OCI-LY1 (cell line): ENCODE data around the gene VHLL.

Source experiments
- H2AFZ ChIP-seq: fragments of 200-600 bp; sonication (generic), shearing (Covaris generic); 2 replicates; pipeline ENCODE4 v1.6.0; 2014; ENCODE audit warnings: antibody characterized with exemption, mild to moderate bottlenecking, low read length
- H3F3A ChIP-seq: fragments of 200-600 bp; sonication (generic), shearing (Covaris generic); 2 replicates; pipeline ENCODE4 v1.6.0; 2014; ENCODE audit warnings: mild to moderate bottlenecking, antibody characterized with exemption, low read length, moderate library complexity; ENCODE audit not compliant: insufficient read depth
- H3K27ac ChIP-seq: fragments of 200-600 bp; sonication (generic); 2 replicates; pipeline ENCODE4 v1.5.1; 2014; ENCODE audit warnings: low read length, mixed run types, mild to moderate bottlenecking, low read depth; ENCODE audit not compliant: poor library complexity, severe bottlenecking
- H3K27me3 ChIP-seq: fragments of 200-600 bp; sonication (generic); 2 replicates; pipeline ENCODE4 v1.6.0; 2014; ENCODE audit warnings: antibody characterized with exemption, mild to moderate bottlenecking, low read length, moderate library complexity; ENCODE audit not compliant: insufficient read depth
- H3K36me3 ChIP-seq: fragments of 200-600 bp; sonication (generic); 2 replicates; pipeline ENCODE4 v1.6.1; 2014; ENCODE audit warnings: mild to moderate bottlenecking, antibody characterized with exemption, low read length, moderate library complexity, mixed read lengths; ENCODE audit not compliant: insufficient read depth
- H3K4me1 ChIP-seq: fragments of 200-600 bp; sonication (generic); 2 replicates; pipeline ENCODE4 v1.5.1; 2014; ENCODE audit warnings: mild to moderate bottlenecking, low read length, moderate library complexity; ENCODE audit not compliant: insufficient read depth, severe bottlenecking
- H3K4me2 ChIP-seq: fragments of 200-600 bp; sonication (generic), shearing (Covaris generic); 2 replicates; pipeline ENCODE4 v1.6.1; 2014; ENCODE audit warnings: low read length
- H3K4me3 ChIP-seq: fragments of 200-600 bp; sonication (generic); 2 replicates; pipeline ENCODE4 v1.5.1; 2014; ENCODE audit warnings: low read length, low read depth, mild to moderate bottlenecking, mixed read lengths; ENCODE audit not compliant: poor library complexity, severe bottlenecking
- H3K79me2 ChIP-seq: fragments of 200-600 bp; shearing (Covaris generic); 2 replicates; pipeline ENCODE4 v1.6.1; 2016; ENCODE audit warnings: mixed run types, low read length, mixed read lengths; ENCODE audit not compliant: insufficient read depth
- H3K9ac ChIP-seq: fragments of 200-600 bp; sonication (generic), shearing (Covaris generic); 2 replicates; pipeline ENCODE4 v1.6.1; 2014; ENCODE audit warnings: mild to moderate bottlenecking, low read length, mixed read lengths
- H3K9me2 ChIP-seq: fragments of 200-600 bp; sonication (generic), shearing (Covaris generic); 2 replicates; pipeline ENCODE4 v1.6.1; 2014; ENCODE audit warnings: low read depth, mild to moderate bottlenecking, low read length, mixed read lengths
- H3K9me3 ChIP-seq: fragments of 200-600 bp; shearing (Covaris generic); 2 replicates; pipeline ENCODE4 v1.6.1; 2014; ENCODE audit warnings: low read length, mixed read lengths
- H4K20me1 ChIP-seq: fragments of 200-600 bp; sonication (generic), shearing (Covaris generic); 2 replicates; pipeline ENCODE4 v1.6.0; 2016; ENCODE audit warnings: mild to moderate bottlenecking, low read length; ENCODE audit not compliant: insufficient read depth
- EZH2 ChIP-seq: fragments of 200-600 bp; sonication (generic), shearing (Covaris generic); IDR thresholded peaks from 2 replicates; pipeline ENCODE4 v1.8.0; 2017; ENCODE audit warnings: borderline replicate concordance, mixed run types, mild to moderate bottlenecking, antibody characterized with exemption, low read length, moderate library complexity, mixed read lengths
- TF ChIP-seq, protein P1 (sequence below): fragments of 200-600 bp; sonication (generic), shearing (Covaris generic); IDR thresholded peaks from 2 replicates; pipeline ENCODE4 v1.5.1; 2017; ENCODE audit warnings: mild to moderate bottlenecking, antibody characterized with exemption, low read length, moderate library complexity, mixed read lengths

Gene VHLL

GRCh38 chr1:156320560-156320959, 21.5 kb upstream of the VHLL start:
- H3K79me2 ChIP-seq: no peaks in the 10 kb centered on the region
- H3K4me2 ChIP-seq: no peak overlapping the region
- H4K20me1 ChIP-seq: no peaks in the 10 kb centered on the region
- H3K27me3 ChIP-seq: no peaks in the 10 kb centered on the region
- H3F3A ChIP-seq: no peaks in the 10 kb centered on the region
- no peak overlapping the region for H3K4me3 ChIP-seq
- H3K9ac ChIP-seq: no peak overlapping the region
- no peak overlapping the region for H2AFZ ChIP-seq
- H3K9me3 ChIP-seq: no peaks in the 10 kb centered on the region
- H3K4me1 ChIP-seq: no peaks in the 10 kb centered on the region
- H3K36me3 ChIP-seq: peaks cover 95% of the 10 kb centered on the region
- H3K9me2 ChIP-seq: no peaks in the 10 kb centered on the region
- H3K27ac ChIP-seq: no peak overlapping the region
- TF ChIP-seq, protein P1, sequence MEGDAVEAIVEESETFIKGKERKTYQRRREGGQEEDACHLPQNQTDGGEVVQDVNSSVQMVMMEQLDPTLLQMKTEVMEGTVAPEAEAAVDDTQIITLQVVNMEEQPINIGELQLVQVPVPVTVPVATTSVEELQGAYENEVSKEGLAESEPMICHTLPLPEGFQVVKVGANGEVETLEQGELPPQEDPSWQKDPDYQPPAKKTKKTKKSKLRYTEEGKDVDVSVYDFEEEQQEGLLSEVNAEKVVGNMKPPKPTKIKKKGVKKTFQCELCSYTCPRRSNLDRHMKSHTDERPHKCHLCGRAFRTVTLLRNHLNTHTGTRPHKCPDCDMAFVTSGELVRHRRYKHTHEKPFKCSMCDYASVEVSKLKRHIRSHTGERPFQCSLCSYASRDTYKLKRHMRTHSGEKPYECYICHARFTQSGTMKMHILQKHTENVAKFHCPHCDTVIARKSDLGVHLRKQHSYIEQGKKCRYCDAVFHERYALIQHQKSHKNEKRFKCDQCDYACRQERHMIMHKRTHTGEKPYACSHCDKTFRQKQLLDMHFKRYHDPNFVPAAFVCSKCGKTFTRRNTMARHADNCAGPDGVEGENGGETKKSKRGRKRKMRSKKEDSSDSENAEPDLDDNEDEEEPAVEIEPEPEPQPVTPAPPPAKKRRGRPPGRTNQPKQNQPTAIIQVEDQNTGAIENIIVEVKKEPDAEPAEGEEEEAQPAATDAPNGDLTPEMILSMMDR: no peak
- TF ChIP-seq EZH2: no peak

DNA sequence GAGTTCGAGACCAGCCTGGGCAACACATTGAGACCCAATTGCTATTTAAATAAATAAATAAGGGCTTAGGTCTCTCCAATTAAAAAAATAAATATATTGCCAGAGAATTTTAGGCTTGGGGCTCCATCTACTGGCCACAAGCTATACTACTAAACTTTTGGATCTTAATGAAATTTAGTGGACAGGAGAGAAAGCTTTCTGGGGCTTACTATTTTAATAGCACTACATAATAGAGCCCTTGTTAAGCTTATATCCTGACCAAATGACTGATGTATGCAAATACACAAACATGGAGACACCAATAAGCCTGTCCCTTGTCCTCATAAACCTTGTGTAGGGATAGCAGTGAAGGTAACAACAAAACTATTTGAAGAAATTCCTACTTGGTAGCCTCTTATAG, 20.6 kb upstream of the VHLL start:
- Histone ChIP-seq H3K27me3 (no peaks in the 10 kb centered on the region), H3K79me2 (no peaks in the 10 kb centered on the region), H3K4me1 (no peaks in the 10 kb centered on the region), H3K9me2 (no peaks in the 10 kb centered on the region), H3K9ac (no peak overlapping the region), H3K27ac (no peak overlapping the region), H3K4me2 (no peak overlapping the region), H3K9me3 (no peaks in the 10 kb centered on the region), H3F3A (no peaks in the 10 kb centered on the region), H3K4me3 (no peak overlapping the region), H2AFZ (no peak overlapping the region), H3K36me3 (peaks cover 95% of the 10 kb centered on the region), H4K20me1 (no peaks in the 10 kb centered on the region)
- TF ChIP-seq EZH2: no peak
- TF ChIP-seq, protein P1: peak; percentile 53

DNA sequence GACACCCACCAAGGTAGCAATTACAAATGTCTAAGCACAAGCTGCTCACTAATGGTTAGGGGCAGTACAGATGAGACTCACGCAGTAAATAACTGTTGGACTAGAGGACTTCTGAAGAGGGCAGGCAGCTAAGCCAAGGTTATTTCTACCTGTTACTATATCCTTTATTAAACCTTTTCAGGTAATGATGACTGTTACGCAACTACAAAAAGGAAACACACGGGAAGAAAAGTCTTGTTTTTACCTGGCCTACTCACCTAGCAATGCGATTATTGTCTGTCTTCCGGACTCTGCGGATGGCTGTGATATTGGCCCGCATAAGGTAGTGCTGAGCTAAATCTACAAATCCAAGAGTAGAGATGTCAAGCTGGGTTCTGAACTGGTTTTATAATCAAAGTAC, 17.8 kb upstream of the VHLL start:
- Histone ChIP-seq H3K27ac (no peak overlapping the region), H4K20me1 (no peaks in the 10 kb centered on the region), H3K9ac (no peak overlapping the region), H3K36me3 (peaks cover 100% of the 10 kb centered on the region), H3F3A (no peaks in the 10 kb centered on the region; the same call in 1 of the 2 replicates), H3K79me2 (no peaks in the 10 kb centered on the region), H3K27me3 (no peaks in the 10 kb centered on the region), H3K4me3 (no peak overlapping the region), H3K4me1 (no peaks in the 10 kb centered on the region), H3K4me2 (no peak overlapping the region), H3K9me3 (no peaks in the 10 kb centered on the region), H2AFZ (no peak overlapping the region), H3K9me2 (no peaks in the 10 kb centered on the region)
- no peak for TF ChIP-seq EZH2
- TF ChIP-seq, protein P1: no peak
